ENCODE data around the gene PPM1K. TPM values are rescaled to one million over a fixed set of nuclear protein-coding genes. Genes with fewer than 3 reads are reported as not detected.

PPM1K gene
- total RNA-seq, 6 experiments from 2014 or later: 5.8 to 11.6 (median 6.7) TPM

DNA sequence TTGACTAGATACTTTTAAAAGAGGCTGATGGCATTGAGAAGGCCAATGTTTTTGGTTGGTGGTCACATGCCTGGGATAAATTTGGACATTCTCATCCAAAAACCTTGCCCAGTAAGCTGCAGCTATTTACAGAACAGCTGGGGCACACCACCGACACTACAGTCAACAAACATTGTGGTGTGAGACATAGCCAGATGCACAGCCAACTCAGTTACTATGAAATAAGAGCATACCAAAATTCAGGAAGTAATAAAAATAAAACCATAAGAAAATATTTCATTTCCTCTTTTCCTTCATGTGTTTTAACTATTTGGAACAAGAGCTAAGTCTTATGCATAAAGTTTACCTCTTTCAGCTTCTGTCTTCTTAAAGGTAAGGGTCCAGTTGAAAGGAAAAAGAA, 8.8 kb downstream of the PPM1K start:
- DNase-seq: no peak
- H3K4me3 Mint-ChIP-seq: no peak overlapping the region
- H3K27ac Mint-ChIP-seq: no peak overlapping the region
- peaks cover under 1% of the 10 kb centered on the region for H3K27me3 Mint-ChIP-seq (ENCODE audit: insufficient read depth)
- no peaks in the 10 kb centered on the region for H3K9me3 Mint-ChIP-seq
- peaks cover 26% of the 10 kb centered on the region for H3K4me1 Mint-ChIP-seq (ENCODE audit: low read depth)
- no peak for TF ChIP-seq CTCF (IDR thresholded peaks at IDR 0.05)
- H3K36me3 Mint-ChIP-seq (ENCODE audit: low read depth): peaks cover 10% of the 10 kb centered on the region; the same call in 1 of the 2 replicates

DNA sequence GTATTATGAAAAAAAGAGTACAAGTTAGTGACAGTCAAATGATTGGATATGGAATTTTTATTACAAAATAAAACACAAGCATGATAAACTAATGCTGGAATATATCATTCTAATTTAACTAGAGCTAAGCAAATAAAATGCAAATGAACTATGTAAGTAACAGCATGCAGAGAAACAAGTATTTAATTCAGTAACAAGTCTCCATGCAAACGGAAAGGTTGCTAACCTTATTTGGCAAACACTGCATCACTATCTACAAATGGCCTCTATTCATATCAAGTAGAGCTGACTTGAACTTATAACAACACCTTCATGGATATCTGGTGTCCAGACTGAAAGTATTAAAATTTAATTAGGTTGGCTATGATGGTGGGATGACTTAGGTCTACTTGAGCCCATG, 15.4 kb downstream of the PPM1K start:
- H3K27ac Mint-ChIP-seq: no peak overlapping the region
- H3K9me3 Mint-ChIP-seq: no peaks in the 10 kb centered on the region
- H3K4me1 Mint-ChIP-seq (ENCODE audit: low read depth): no peaks in the 10 kb centered on the region
- no peak for TF ChIP-seq CTCF (IDR thresholded peaks at IDR 0.05)
- H3K27me3 Mint-ChIP-seq (ENCODE audit: insufficient read depth): no peaks in the 10 kb centered on the region
- no peak overlapping the region for H3K4me3 Mint-ChIP-seq
- DNase-seq: no peak
- H3K36me3 Mint-ChIP-seq (ENCODE audit: low read depth): no peaks in the 10 kb centered on the region

DNA sequence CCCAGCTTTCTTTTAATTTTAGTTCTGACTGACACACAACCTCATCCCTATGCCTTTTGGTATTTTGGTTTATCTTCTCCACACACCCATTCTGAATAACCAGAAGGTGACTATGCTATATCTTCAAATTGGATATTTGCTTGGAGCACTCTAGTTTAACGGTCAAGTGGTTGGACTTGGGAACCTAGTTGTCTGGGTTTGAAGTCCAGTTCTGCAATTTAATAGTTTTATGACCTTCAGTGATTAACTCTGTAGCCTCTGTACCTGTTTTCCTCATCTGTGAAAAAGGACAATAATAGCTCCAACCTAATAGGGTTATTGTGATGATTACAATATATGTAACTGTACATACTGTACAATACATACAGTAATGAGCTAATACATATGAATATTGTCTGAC, 20.0 kb downstream of the PPM1K start:
- DNase-seq: no peak
- no peaks in the 10 kb centered on the region for H3K36me3 Mint-ChIP-seq (ENCODE audit: low read depth)
- no peaks in the 10 kb centered on the region for H3K27me3 Mint-ChIP-seq (ENCODE audit: insufficient read depth)
- TF ChIP-seq CTCF (IDR thresholded peaks at IDR 0.05): no peak
- H3K27ac Mint-ChIP-seq: no peak overlapping the region
- no peak overlapping the region for H3K4me3 Mint-ChIP-seq
- H3K9me3 Mint-ChIP-seq: no peaks in the 10 kb centered on the region
- H3K4me1 Mint-ChIP-seq (ENCODE audit: low read depth): no peaks in the 10 kb centered on the region

DNA sequence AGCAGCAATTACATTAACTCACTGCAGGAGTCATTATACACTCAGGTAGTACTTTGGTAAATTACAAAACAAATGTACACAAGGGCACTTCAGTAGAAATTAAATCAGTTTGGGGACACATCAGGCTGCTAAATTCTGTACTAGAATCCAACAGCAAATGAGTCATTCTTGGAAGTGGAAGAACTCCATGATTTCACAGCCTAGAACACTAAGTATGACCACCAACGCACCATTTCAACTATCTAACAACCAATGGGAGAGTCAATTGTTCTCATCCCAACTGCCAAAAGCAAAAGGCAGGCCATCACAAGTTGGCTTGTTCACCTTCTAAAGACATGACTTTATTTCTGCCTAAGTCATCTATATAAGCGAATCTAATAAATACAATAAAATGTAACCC, 26.6 kb downstream of the PPM1K start:
- no peak for DNase-seq
- TF ChIP-seq CTCF (IDR thresholded peaks at IDR 0.05): no peak
- no peak overlapping the region for H3K27ac Mint-ChIP-seq

GRCh38 chr4:88255111-88255510, 29.2 kb downstream of the PPM1K start:
- no peak overlapping the region for H3K27ac Mint-ChIP-seq

More for the DNA sequence above, 26.6 kb downstream of the PPM1K start:
- no peaks in the 10 kb centered on the region for H3K4me1 Mint-ChIP-seq (ENCODE audit: low read depth)
- no peaks in the 10 kb centered on the region for H3K36me3 Mint-ChIP-seq (ENCODE audit: low read depth)
- H3K9me3 Mint-ChIP-seq: no peaks in the 10 kb centered on the region
- H3K27me3 Mint-ChIP-seq (ENCODE audit: insufficient read depth): peaks cover 3% of the 10 kb centered on the region; the same call in 1 of the 2 replicates
- H3K4me3 Mint-ChIP-seq: no peak overlapping the region

More at GRCh38 chr4:88255111-88255510, 29.2 kb downstream of the PPM1K start:
- Mint-ChIP-seq H3K4me3 (no peak overlapping the region), H3K9me3 (no peaks in the 10 kb centered on the region), H3K4me1 (ENCODE audit: low read depth) (no peaks in the 10 kb centered on the region), H3K36me3 (ENCODE audit: low read depth) (no peaks in the 10 kb centered on the region), H3K27me3 (ENCODE audit: insufficient read depth) (peaks cover 3% of the 10 kb centered on the region)
- DNase-seq: no peak
- TF ChIP-seq CTCF (IDR thresholded peaks at IDR 0.05): no peak

Measured in HFFc6 (cell line).